ENCODE measurements around the gene NLRP3. TPM values are rescaled to one million over a fixed set of nuclear protein-coding genes. Genes with fewer than 3 reads are reported as not detected.

NLRP3 gene
- total and polyA plus RNA-seq, 10 of the 15 experiments (the other 5 are each of a cell fraction or from before 2014, with no cell fraction given): 1.8 to 10.4 (median 5.0) TPM

DNA sequence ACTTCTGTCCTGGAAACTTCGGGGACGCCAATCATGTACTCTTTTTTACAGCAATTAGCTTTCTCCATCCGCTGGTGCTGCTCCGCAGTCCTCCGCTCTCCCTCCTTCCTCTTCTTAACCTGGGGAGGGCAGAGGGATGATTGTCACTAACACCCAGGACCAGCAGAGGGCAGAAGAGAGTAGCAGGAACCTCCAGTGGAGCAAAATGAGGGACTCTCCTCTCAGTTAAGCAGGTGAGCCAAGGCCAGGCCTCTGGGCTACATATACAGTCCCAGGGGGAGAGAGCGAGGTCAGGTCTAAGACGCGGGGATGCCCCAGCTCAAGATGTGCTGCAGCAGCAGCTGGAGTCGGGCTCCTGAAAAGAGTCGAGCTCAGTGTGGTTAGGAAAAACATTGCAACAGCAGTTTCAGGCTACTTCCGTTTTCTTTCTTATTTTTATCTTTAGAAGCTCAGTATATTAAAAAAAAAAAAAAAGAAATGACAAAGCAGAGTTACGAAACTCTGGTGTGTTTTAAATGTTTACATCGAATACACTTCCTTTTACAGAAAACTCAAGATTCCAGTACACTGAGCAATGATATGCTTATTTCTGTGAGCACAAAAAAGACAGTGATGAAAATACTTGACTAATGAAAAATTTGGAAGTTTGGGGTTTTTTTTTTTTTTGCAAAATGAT, 25.7 kb upstream of the NLRP3 start (continued):
- TF ChIP-seq SPI1 (IDR thresholded peaks at IDR 0.05; ENCODE audit: borderline replicate concordance, insufficient read depth, low read depth, low read length) (peak; percentile 38), NFIC (IDR thresholded peaks at IDR 0.05; ENCODE audit: low read depth, low read length) (peak; percentile 94), ATF7 (IDR thresholded peaks at IDR 0.05; ENCODE audit: low read depth) (peak; percentile 87), ZSCAN29 (IDR thresholded peaks at IDR 0.05) (no peak), RUNX3 (IDR thresholded peaks at IDR 0.05; ENCODE audit: low read length) (peak; percentile 94), REST (IDR thresholded peaks at IDR 0.05; ENCODE audit: low read depth, low read length) (no peak), EED (IDR thresholded peaks at IDR 0.05; ENCODE audit: low read depth) (peak; percentile 98), CREM (IDR thresholded peaks at IDR 0.05; ENCODE audit: low read depth) (peak; percentile 84), TARDBP (IDR thresholded peaks at IDR 0.05; ENCODE audit: borderline replicate concordance) (peak; percentile 88), SMAD1 (IDR thresholded peaks at IDR 0.05; ENCODE audit: low read depth, partially characterized antibody) (no peak), BACH1 (IDR thresholded peaks at IDR 0.05; ENCODE audit: borderline replicate concordance) (peak; percentile 55; the same call in 1 of the 2 replicates), POLR2AphosphoS5 (IDR thresholded peaks at IDR 0.05; ENCODE audit: low read length) (no peak), MLLT1 (IDR thresholded peaks at IDR 0.05) (peak; percentile 81), HCFC1 (IDR thresholded peaks at IDR 0.05; ENCODE audit: low read length) (no peak), ZNF207 (IDR thresholded peaks at IDR 0.05; ENCODE audit: borderline replicate concordance) (peak; percentile 80; the same call in 1 of the 2 replicates)
- TF ChIP-seq, protein P1, sequence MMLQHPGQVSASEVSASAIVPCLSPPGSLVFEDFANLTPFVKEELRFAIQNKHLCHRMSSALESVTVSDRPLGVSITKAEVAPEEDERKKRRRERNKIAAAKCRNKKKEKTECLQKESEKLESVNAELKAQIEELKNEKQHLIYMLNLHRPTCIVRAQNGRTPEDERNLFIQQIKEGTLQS (IDR thresholded peaks at IDR 0.05; ENCODE audit: borderline replicate concordance, extremely low read depth, low read depth, low read length): no peak
- TF ChIP-seq, protein P2, sequence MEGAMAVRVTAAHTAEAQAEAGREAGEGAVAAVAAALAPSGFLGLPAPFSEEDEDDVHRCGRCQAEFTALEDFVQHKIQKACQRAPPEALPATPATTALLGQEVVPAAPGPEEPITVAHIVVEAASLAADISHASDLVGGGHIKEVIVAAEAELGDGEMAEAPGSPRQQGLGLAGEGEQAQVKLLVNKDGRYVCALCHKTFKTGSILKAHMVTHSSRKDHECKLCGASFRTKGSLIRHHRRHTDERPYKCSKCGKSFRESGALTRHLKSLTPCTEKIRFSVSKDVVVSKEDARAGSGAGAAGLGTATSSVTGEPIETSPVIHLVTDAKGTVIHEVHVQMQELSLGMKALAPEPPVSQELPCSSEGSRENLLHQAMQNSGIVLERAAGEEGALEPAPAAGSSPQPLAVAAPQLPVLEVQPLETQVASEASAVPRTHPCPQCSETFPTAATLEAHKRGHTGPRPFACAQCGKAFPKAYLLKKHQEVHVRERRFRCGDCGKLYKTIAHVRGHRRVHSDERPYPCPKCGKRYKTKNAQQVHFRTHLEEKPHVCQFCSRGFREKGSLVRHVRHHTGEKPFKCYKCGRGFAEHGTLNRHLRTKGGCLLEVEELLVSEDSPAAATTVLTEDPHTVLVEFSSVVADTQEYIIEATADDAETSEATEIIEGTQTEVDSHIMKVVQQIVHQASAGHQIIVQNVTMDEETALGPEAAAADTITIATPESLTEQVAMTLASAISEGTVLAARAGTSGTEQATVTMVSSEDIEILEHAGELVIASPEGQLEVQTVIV (IDR thresholded peaks at IDR 0.05; ENCODE audit: borderline replicate concordance, partially characterized antibody): no peak
- TF ChIP-seq, protein P3, sequence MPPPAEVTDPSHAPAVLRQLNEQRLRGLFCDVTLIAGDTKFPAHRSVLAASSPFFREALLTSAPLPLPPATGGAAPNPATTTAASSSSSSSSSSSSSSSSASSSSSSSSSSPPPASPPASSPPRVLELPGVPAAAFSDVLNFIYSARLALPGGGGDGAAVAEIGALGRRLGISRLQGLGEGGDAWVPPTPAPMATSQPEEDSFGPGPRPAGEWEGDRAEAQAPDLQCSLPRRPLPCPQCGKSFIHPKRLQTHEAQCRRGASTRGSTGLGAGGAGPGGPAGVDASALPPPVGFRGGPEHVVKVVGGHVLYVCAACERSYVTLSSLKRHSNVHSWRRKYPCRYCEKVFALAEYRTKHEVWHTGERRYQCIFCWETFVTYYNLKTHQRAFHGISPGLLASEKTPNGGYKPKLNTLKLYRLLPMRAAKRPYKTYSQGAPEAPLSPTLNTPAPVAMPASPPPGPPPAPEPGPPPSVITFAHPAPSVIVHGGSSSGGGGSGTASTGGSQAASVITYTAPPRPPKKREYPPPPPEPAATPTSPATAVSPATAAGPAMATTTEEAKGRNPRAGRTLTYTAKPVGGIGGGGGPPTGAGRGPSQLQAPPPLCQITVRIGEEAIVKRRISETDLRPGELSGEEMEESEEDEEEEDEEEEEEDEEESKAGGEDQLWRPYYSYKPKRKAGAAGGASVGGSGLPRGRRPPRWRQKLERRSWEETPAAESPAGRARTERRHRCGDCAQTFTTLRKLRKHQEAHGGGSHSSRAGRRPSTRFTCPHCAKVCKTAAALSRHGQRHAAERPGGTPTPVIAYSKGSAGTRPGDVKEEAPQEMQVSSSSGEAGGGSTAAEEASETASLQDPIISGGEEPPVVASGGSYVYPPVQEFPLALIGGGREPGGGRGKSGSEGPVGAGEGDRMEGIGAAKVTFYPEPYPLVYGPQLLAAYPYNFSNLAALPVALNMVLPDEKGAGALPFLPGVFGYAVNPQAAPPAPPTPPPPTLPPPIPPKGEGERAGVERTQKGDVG (CRISPR knock-in tag; IDR thresholded peaks at IDR 0.05): no peak
